Measurements from ENCODE around the gene PLPPR1.

Gene PLPPR1

GRCh38 chr9:101138509-101138908 is 110.0 kb downstream of the PLPPR1 start:
- ChIA-PET CTCF (interaction anchor here (1.7 kb wide), 1 partner anchor 12 kb away, joined by 5 read pairs; no protein-coding TSS in a partner anchor), POLR2A (interaction anchor here (0.7 kb wide), 1 partner anchor 20 kb away, joined by 3 read pairs; no protein-coding TSS in a partner anchor)

DNA sequence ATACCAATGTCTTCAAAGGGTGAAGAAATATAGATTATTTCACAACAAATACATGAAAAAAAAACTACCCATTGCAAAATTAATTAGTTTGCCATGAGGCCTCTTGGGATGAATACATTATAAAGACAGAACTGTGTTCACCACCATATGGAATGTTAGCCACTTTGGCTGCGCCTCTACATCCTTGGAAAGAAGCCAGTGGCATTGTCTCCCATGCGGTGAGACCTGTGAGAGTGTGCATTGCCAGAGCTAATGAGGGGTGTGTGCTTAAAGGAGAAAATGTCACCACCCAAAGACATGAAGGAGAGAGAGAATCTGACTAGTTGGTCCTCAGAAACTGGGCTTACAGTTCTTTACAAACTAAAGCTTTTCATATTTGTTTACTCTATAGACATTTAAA is 110.6 kb downstream of the PLPPR1 start:
- POLR2A ChIA-PET = no interaction called here
- DNase-seq (ENCODE audit: extremely low spot score) = no peak
- TF ChIP-seq CTCF (IDR thresholded peaks at IDR 0.05; ENCODE audit: control extremely low read depth, extremely low read depth, low read depth, missing control alignments) = no peak
- CTCF ChIA-PET = interaction anchor here (1.2 to 1.7 kb wide), 2 partner anchors 9 to 13 kb away, joined by 3 to 5 read pairs; no protein-coding TSS in a partner anchor

More at GRCh38 chr9:101138509-101138908, 110.0 kb downstream of the PLPPR1 start:
- no peak for TF ChIP-seq CTCF (IDR thresholded peaks at IDR 0.05; ENCODE audit: control extremely low read depth, extremely low read depth, low read depth, missing control alignments)
- DNase-seq (ENCODE audit: extremely low spot score) = no peak

- CTCF ChIA-PET = no interaction called here
- no peak for DNase-seq (ENCODE audit: extremely low spot score)
- no peak for TF ChIP-seq CTCF (IDR thresholded peaks at IDR 0.05; ENCODE audit: control extremely low read depth, extremely low read depth, low read depth, missing control alignments)
- POLR2A ChIA-PET = no interaction called here
Observed at GRCh38 chr9:101140764-101141163, 112.2 kb downstream of the PLPPR1 start.

DNA sequence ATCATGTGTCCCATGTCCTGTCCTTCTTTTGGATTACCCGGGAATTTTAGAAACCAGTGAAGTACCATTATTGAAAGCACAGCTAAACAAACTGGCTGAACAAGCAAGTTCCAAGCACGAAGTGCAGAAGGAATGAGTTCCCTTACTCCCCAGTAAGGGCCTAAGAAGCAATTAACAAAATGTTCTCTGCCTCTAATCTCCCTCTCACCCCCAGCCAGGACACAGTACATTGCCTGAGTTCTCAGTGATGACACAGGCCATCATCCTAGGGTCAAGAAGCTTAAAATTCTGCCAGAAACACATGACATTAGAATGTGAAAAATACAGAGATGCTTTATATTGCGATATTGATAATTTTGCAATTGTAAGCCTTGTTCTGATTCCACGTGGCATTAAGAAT is 118.0 kb downstream of the PLPPR1 start:
- ChIA-PET POLR2A (no interaction called here), CTCF (no interaction called here)
- no peak for DNase-seq (ENCODE audit: extremely low spot score)
- TF ChIP-seq CTCF (IDR thresholded peaks at IDR 0.05; ENCODE audit: control extremely low read depth, extremely low read depth, low read depth, missing control alignments) = no peak

DNA sequence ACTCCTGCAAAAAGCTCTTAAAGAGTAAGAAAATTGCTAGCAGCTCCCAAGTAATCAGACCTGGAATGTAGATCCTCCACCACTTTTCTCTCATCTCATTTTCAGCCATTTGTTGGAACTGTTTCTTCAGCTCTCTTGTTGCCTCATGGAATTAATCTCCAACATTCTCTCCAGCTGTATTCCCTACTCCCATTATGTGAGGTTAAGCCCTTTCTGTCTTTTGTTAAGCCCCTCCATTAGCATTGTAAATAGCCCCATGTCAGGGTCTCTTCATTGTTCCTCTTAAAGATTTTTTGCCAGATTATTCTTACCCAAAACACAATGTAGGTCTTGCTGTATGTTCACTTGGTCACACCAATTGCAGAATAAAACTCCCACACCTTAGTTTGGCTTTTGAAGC is 119.8 kb downstream of the PLPPR1 start:
- no peak for TF ChIP-seq CTCF (IDR thresholded peaks at IDR 0.05; ENCODE audit: control extremely low read depth, extremely low read depth, low read depth, missing control alignments)
- ChIA-PET CTCF (interaction anchor here (0.7 to 0.8 kb wide), 2 partner anchors 11 to 12 kb away, joined by 3 read pairs; no protein-coding TSS in a partner anchor), POLR2A (no interaction called here)
- DNase-seq (ENCODE audit: extremely low spot score) = no peak

- DNase-seq (ENCODE audit: extremely low spot score) = no peak
- ChIA-PET POLR2A (interaction anchor here (0.6 kb wide), 1 partner anchor 20 kb away, joined by 3 read pairs; no protein-coding TSS in a partner anchor), CTCF (interaction anchor here (1.3 to 1.8 kb wide), 2 partner anchors 10 to 12 kb away, joined by 3 to 4 read pairs; no protein-coding TSS in a partner anchor)
- no peak for TF ChIP-seq CTCF (IDR thresholded peaks at IDR 0.05; ENCODE audit: control extremely low read depth, extremely low read depth, low read depth, missing control alignments)
Observed at GRCh38 chr9:101158361-101158760, 129.8 kb downstream of the PLPPR1 start.

Measured in GM10248 (cell line).